ENCODE measurements around the gene TIMMDC1.
"Not testable (repeated sequence)": the region's sequence is repeated elsewhere in the genome, so short reads cannot be mapped to it uniquely, and the experiment has no call there.

The TIMMDC1 gene

GRCh38 chr3:119557192-119557876, 59.0 kb downstream of the TIMMDC1 start:
- DNase-seq (ENCODE audit: low spot score), result no peak

DNA sequence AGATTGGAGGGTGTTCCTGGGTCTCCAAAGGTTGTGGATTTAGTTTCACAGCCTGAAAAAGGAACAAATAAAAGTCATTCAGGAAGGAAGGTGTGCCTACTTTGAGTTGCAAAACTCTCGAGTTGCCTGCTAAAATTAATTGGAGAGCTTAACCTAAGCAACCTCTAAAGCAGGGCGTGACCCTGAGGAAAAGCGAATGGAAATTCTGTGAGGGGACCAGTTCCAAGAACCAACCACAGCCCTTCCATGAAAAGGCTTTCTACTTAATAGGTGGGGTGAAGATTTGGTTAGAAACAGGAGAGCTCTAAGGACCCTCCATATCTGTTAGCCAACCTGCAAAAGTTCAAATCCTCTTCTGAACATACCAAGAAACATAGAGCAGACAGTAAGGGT, 59.5 kb downstream of the TIMMDC1 start:
- DNase-seq (ENCODE audit: low spot score), result no peak

DNA sequence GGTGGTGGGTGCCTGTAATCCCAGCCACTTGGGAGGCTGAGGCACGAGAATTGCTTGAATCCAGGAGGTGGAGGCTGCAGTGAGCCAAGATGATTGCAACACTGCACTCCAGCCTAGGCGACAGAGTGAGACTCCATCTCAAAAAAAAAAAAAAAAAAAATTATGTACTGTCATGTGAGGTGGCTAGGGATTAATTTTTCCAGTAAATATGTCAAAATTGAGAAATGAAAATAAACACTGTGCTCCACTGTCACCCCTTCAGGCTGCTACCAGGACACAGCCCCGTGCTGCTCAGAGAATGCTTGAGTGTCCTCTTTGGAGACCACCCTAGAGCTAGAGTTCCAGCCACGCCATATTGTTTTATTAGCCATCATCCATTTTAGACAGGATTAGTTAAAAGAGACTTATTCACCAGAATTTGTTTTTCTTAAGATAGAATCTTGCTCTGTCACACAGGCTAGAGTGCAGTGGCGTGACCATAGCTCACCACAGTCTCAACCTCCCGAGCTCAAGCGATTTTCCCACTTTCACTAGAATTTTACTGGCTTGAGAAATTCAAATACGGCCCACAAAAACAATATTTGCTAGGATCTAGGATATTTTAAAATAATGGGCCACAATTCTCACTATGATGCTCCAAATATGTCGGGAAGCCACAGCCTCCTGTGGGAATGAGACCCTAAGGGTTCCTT, 60.4 kb downstream of the TIMMDC1 start:
- no peak for DNase-seq (ENCODE audit: low spot score)

- peak; percentile 42 for DNase-seq (ENCODE audit: low spot score)
Observed at GRCh38 chr3:119559441-119559963, 61.2 kb downstream of the TIMMDC1 start, which contains the start of gene CD80. CD80 (minus strand) TSS chr3:119559614; CDS start chr3:119557728, 1,886 bp downstream.

GRCh38 chr3:119560160-119560559, 61.8 kb downstream of the TIMMDC1 start:
- DNase-seq (ENCODE audit: low spot score), result no peak

GRCh38 chr3:119562307-119562961, 64.1 kb downstream of the TIMMDC1 start:
- DNase-seq (ENCODE audit: low spot score), result no peak

DNA sequence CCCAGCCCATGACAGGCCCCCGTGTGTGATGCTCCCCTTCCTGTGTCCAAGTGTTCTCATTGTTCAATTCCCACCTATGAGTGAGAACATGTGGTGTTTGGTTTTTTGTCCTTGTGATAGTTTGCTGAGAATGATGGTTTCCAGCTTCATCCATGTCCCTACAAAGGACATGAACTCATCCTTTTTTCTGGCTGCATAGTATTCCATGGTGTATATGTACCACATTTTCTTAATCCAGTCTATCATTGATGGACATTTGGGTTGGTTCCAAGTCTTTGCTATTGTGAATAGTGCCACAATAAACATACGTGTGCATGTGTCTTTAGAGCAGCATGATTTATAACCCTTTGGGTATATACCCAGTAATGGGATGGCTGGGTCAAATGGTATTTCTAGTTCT, 65.0 kb downstream of the TIMMDC1 start:
- not testable (repeated sequence) for DNase-seq (ENCODE audit: low spot score)

DNA sequence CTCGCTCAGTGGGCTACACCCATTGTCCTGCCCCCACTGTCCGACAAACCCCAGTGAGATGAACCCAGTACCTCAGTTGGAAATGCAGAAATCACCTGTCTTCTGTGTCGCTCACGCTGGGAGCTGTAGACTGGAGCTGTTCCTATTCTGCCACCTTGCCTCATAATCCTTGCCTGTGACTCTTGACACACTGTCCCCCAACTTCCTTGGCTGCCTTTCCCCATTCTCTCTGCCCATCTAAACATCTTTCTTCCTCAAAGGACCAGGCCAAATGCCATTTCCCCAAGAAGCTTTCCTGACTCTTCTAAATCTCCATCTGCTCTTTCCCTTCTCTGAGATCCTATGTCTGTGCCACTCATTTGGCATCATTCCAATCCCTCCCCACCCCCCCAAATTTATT, 70.8 kb downstream of the TIMMDC1 start:
- no peak for DNase-seq (ENCODE audit: low spot score)

DNA sequence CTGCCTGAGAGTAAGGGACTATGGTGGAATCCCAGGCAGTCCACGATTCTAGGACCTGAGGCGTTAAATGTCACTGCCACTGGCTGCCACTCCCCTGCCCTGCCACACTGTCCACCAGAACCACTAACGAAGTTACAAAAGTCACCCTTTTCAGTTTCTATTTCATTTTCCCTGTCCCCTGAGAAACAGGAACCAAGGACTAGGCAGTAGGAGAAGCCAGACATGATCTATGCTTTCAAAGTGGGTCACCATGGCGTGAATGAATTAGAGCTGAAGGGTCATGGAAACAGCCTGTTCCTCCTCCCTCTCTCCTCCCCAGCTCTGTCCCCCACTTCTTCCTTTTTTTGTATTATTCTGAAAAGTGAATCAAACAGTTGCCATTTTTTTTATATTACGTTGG, 71.9 kb downstream of the TIMMDC1 start:
- no peak for DNase-seq (ENCODE audit: low spot score)

DNA sequence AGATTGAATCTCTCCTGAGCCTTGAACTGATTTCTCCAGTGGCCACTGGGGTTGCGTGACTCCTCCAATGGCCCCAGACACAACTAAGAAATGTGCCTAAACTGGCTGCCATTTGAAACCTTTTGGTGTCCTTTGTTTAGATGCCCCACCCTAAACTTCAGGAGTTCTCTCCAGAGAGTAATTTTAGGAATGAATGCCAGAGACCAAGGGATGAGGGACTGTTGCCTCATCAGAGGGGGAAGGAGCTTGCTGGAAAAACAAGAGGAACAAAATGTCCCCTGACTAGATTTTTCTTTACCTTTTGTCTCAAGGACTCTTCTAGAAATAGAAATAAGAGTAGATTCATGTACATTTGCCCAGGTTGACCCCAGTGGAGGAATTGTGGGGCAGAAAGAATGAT, 72.9 kb downstream of the TIMMDC1 start:
- no peak for DNase-seq (ENCODE audit: low spot score)

GRCh38 chr3:119571688-119572087, 73.3 kb downstream of the TIMMDC1 start:
- no peak for DNase-seq (ENCODE audit: low spot score)
